NCI-H446 (cell line): ENCODE results near the gene BBS9.

Experiments
- DNase-seq, 2 experiments: peaks; one replicate each; lab custom pipeline; 2025; lab: John Stamatoyannopoulos, UW

The BBS9 gene

DNA sequence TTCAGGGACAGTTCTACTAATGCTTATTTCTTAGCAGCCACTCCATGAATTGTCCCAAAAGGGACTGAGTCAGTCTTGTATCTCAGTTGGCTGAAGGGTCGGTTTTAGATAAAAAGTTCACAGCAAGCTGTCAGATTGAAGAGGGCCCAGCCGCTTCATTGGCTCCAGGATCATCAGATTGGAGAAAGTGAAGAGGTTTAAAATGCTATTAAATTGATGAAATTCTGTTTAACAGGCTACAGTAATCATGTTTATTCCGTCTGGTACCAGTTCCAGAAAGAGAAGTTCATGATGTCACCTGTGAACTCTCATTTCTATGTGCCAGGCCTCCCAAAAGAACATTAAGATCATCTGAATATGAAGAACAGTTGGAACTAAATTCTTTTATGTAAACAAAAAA, 481.6 kb downstream of the BBS9 start:
- DNase-seq = no peak

DNA sequence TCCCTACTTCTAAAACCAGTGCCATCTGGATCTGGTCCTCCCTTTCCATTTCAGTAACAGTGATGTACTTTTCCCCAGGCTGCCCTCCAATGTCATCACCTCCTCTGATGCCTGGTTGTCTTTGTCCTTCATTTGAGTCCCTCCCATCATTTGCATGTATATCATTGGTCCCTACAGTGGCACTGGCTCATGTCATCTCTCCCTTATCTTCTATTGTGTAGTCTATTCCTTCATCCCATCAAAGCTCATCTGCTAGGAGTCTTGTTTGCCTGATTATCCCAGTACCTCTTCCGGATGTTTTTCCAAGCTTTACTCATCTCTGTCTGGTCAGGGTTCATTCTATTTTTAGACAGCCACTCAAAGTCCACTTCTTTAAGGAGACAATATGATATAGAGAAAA, 483.1 kb downstream of the BBS9 start:
- DNase-seq = no peak

DNA sequence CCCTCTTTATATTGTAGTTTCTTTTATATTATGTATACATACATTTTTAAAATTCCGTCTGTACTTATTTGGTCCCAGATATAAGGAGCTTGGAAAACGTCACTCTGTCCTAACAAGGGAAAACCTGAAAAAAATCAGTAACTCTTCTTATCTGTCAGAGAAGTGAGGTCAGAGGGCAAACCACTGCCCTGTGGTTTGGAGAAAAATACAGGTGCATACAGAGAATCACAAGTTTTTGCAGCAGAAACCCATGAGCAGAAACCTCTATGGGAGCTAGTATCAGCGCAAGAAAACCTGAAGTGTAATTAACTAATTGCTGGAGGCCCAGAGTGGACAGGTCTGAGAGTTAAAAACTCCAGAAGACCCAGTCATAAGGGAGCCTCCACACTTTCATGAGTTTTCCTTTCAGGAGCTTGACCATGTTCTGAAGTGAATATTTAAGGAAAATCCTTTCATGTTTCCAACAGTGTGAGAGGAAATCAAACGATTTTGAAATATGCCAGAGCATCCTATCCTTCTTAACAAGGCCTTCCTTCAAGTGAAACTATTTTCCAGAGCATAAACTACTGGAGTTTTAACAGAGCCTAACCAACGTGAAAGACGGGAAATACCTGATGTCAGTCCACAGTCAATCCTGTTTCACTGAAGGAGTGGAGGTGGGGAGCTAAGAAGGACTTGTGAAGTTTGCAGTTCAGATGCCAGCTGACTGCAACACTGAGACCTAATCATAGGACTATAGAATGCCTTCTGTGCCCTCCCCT, 485.2 kb downstream of the BBS9 start:
- no peak for DNase-seq

DNA sequence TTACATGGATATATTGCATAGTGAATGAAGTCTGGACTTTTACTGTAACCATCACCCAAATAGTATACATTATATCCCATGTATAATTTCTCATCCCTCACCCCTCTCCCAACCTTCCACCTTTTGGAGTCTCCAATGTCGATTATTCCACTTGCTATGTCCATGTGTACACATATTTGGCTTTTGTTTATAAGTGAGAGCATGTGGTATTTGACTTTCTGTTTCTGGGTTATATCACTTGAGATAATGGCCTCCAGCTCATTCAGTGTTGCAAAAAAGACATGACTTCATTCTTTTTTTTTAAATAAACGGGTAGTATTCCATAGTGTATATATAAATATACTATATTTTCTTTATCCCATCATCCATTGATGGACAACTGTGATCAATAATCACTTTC, 487.4 kb downstream of the BBS9 start:
- no peak for DNase-seq

DNA sequence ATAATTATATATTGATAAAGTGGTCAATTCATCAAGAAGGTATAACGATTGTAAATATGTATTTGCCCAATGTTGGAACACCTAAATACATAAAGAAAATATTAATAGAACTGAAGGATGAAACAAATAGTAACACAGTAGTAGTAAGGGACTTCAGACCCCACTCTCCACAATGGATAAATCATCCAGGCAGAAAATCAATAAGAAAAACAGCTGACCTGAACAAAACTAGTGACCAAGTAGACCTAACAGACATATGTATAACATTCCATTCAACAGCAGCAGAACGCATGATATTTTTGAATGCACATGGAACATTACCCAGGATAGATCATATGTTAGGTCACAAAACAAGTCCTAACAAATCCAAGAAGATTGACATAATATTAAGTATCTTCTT, 489.9 kb downstream of the BBS9 start:
- DNase-seq = no peak

DNA sequence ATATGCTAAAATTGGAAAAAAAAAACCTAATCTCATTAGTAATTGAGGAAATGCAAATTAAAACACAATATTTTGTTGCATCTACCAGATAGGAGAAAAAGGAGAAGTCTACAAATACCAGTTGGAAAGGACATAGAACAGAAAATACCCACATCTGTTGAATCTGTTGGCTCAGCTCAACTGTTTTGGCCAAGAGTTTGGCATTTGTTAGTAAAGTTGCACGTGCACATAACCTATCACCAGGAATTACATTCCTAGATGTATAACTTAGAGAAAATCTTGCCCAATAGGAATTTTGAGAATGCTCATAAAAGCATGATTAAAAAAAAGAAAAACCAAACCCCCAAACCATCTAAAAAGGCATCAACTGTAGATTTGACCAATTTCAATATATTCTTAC, 493.9 kb downstream of the BBS9 start:
- no peak for DNase-seq

DNA sequence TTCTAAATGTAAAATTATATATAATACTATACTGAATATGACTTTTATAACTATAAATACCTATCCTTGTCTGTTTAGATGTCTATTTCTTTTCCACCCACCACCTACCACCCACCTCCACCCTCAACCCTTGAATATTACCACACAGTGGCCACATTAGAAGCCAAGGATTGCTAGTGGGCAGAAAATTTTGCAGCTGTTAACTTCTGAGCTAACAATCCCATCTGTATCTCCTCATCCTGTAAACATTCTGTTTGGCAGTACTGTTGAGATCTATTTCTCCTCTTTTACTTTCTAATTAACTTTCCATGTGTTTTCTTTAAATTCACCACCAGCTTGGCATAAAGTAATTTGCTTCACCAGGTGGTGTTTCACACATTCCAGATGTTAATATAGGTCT, 494.9 kb downstream of the BBS9 start:
- no peak for DNase-seq

DNA sequence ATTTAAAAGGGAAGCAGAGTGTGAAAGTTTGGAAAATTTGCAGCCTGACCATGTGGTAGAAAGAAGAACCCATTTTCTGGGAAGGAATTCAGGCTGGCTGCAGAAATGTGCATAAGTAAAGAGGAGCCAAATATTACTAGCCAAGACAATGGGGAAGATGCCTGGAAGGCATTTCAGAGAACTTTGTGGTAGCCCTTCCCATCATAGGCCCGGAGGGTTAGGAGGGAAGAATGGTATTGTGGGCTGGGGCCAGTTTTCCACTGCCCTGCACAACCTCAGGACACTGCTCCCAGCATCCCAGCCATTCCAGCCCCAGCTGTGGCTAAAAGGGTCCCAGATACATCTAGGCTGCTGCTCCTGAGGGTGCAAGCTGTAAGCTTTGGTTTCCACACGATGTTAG, 497.5 kb downstream of the BBS9 start:
- no peak for DNase-seq

DNA sequence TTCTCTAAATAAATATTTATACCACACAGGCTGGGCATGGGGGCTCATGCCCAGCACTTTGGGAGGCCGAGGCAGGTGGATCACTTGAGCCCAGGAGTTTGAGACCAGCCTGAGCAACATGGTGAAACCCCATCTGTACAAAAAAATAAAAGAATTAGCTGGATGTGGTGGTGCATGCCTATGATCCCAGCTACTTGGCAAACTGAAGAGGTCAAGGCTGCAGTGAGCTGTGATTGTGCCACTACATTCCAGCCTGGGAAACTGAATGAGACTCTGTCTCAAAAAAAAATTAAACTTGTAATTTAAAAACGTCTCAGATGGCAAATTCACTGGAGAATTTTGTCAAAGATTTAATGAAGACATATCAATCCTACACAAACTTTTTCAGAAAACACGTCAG, 498.4 kb downstream of the BBS9 start:
- DNase-seq = no peak

DNA sequence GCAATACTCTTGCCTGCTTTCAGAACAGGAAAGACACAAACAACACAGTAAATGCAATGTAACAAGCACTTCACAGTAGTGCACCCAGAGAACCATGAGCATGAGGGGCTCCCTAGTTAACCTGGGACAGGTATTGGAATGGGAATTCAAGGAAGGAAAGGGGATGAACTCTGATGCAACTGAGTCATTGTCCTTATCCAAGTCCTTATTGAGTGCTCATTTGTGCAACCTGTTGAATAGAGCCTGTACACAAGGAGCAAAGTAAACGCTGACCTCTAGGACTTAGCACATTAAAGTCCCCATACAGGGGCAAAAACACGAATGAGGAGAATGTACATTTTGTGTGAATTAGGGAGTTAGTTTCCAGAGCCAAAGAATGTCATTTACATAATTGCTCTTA, 499.5 kb downstream of the BBS9 start:
- no peak for DNase-seq

DNA sequence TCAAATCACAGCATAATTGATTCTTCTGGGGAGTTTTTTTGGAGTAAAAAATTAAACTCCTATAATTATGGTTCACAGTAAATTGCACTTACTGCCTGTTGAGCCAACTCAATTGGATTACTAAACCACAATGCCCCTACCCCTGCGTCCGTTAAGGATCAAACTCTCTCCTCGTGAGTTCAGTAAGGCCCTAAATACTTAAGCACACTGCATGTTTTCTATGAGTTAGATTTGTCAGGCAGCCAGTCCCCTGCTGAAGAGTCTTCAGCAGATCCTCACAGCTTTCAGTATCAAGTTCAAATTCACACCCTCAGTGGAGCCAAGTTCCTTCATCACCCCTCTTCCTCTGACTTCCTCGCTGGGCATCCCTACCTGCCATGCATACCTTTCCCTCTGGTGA, 501.0 kb downstream of the BBS9 start:
- DNase-seq = no peak

DNA sequence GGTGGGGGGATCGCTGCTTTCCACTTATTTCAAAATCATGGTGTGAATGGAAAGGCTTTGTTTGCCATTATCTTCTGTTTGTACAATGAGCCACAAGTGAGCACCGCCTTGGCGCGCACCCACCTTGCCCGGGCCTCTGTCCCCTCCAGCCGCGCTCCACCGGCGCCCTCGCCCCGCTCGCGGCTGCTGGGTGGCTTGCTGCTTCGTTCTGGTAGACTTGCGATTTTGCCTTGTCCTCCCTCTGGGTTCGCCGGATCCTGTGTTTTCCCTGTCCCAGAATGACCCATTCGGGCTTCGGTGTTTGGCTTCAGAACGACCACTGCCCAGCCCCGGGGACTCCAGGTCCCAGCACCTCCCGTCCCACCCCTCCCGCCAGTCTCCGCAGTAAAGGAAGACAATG, 503.0 kb downstream of the BBS9 start:
- no peak for DNase-seq

DNA sequence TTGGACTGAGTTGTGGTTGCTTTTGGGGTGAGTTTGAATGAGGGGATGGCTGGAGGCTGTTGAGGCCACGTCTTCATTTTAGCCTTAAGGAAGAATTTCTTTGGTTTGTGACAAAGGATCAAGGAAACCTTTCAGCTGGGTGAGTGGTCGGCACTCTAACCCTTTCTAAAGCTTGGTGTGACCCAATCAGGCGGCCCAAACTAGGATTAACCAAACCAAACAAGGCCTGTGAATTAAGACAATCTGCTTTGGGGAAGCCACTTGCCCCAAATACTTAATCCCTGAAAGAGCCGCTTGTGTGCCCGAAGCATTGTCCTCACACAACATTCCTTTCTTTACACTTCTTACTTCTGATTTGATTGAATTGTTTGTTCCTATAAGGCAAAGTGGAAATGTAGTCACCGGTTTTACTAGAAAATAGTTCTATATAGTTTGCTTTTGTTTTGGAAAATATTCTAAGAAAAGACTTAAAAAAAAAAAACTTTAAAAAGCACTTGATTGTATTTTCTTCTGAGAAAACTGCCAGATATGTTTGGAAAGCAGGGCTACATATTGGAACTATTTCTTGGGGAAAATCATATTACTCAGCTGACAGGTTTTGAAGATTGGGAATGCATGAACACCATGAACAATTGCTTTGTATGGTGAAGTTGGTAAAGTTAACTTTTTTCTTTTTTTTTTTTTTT, 503.6 kb downstream of the BBS9 start:
- DNase-seq = no peak

DNA sequence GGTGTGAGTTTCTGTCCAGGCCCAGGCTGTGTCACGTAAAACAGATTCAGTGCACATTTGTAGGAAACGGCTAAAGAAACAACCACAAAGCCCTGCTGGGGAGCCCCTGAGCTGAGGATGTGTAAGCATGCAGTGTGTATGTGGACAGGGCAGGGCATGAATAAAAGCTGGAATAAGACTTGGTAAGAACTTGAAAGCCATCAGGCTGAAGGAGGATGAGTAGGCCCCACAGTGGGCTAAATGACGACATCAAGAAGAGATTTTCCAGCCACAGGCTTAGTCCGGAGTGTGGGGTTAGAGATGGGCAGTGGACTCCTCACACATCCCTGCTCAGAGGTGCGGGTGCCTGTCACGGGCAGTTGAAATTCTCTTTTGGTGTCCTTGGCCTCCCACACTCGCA, 505.2 kb downstream of the BBS9 start:
- no peak for DNase-seq

DNA sequence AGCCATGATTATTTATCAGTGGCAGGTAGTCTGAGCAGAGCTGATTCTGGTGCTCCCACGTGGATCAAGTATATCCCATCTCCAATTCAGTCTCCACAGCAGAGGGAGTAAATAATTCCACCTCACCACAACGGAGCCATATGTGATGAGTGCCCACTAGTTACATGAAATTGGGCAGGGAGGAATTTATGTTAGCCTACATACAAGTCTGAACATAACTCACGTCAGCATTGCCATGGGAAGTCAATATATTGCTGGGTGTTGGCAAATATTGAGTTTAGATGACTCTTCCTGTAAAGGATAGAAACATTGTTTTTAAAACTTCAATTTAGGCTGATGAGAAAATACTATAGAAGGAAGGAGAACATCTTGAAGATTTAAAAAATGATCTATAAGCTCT, 507.0 kb downstream of the BBS9 start:
- DNase-seq = no peak

DNA sequence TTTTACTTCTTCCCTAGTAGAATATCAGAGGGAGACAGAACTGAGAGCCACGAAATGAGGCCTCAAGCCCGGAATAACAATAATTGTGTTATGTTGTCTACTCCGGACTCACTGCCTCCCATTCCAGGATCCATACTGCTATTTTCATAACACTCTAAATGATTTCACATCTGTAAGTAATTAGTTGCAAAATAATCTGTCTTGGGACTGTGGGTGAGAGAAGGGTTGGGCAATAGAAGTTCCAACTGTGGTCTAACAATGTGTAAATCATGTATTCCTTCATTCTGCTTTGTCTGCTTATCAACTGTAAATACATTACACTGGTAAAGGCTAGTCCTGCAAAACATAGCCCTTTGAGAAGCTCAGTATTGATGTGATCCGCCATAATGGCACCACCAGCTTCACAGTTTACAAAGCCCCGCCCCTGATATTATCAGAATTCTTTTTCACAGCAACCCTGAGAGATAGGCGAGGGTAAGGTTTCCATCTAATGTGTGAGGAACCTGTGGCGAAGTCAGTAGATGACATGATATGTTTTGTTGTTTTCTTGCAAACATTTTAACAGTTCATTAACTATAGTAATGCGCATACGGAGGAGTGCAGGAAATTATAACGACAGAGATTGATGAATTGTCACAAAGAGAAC, 510.3 kb downstream of the BBS9 start:
- no peak for DNase-seq

DNA sequence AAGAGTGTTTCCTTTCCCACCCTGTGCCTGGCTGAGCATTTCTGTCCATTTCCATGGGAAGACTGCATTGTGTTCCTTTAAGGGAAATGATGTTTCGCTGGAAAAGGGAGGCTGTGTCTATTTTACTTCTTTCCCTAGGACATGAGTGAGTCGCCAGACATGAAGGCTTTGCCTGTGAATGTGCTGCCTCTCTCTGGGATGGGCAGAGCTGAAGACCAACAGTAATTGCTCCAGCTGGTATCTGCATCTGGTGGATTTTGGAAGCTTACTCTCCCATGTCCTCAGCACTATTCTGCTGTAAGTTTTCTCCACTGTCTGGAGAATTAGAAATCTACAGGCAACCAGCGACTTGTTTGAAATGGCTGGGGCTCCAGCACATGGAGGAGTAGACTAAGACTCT, 511.4 kb downstream of the BBS9 start:
- DNase-seq = no peak

DNA sequence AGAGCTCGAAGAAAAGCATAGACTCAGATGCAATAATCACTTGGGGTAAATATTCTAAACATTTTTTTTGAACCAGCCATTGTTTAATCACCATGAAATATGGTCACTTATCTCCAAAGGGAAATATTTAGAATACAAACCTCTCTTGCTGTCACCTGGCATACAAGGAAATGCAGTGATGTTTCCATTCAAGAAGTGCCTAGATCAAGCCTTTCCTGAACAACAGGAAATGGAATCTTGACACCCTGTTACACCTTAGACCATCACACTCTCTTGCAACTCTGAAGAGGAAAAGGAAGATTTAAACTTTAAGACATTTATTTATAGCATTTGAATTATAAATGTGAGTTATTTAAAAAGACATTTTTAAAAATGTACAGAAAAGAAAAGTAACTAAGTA, 512.9 kb downstream of the BBS9 start:
- no peak for DNase-seq

DNA sequence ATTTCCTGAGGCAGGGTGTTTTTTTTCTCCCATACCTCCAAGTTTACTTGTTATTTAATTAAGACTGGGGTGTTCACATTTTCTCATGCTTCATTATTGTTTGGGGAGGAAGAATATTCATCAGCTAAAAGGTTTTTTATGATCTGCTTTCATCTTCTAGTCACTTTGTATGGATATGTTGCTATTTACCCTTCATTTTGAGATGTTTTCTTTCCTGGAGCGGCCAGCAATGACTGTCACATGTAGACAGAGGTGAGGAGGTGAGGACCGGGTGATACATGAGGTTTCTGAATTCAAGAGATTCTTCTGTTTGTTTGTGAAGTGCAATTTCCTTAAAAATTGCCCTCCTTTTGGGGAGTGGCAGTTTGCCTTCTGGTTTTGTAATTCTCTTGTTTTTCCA, 514.2 kb downstream of the BBS9 start:
- DNase-seq = no peak

DNA sequence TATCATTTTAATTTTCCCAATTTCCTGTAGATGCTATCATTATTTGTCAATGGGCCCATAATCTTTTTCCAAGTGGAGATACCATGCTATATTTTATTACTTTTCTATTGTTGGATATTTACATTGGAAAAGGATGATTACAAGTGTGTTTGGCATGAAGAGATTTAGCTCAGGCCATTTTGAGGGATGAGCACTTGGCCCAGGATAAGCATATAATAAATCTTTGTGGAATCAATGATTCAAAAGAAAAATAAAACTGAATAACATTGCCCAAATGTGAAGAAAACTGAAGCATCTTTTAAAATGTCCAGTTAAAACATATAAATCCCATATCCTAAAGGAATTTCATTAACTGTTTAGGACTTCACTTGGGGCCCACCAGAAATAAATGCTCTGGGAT, 515.1 kb downstream of the BBS9 start:
- no peak for DNase-seq

DNA sequence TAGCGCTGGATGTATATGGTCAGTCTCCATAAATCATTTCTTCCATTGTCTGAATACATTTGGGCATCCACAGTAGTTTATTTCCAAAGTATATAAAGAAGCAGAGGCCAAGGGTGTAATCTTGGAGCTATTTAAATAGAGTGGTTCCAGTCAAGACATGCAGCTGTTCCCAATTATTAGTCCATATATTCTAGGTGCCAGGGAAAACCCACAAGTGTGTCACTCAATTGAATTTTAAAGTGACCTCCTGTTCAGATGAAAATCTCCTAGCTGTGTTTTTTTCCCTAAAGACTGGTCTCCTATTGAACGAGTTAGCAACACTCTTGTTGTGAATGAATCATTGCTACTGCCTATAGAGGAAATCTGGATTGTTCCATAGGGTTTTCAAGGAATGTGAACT, 515.7 kb downstream of the BBS9 start:
- no peak for DNase-seq

DNA sequence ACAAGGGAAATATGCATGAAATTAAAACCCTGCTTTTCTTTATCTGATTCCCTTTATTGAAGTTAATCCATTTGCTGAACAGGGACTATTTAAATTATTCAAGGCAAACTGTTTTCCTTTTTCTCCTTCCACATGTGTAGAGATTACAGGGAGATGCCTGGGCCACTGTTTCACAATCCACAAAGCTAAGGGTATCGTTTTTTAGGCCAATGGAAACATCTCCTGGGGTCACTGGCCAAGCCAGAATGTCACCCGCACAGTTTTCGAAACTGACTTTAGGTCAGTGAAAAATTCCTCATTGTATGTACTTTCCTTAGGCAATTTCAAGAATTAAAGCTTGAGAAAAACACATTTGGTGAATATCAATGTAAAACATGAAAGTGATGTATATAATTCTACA, 516.8 kb downstream of the BBS9 start:
- no peak for DNase-seq

DNA sequence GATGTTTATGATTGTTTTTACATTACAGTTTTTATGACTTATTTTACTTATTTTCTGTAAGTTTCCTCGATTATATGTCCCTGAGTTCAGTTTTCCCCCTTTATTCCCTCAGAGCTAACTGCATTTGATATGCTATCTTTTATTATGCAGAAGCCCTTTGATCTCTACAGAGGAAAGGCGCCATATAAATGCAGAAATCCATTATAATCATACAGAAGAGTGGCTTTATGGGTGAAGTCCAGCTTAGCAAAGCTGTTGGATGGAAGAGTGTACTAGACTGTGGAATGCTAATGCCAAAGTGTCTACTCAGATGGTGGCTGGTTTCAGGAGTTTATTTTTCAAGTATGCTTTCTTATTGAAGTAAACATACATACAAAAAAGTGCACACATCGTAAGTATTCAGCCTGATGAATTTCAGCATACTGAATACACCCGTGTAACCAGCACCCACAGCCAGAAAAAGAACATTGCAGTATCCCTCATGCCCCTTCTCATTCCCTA, 517.6 kb downstream of the BBS9 start:
- DNase-seq = no peak
